Right atrium auricular region (tissue), 2 donors: ENCODE results near the gene PAM16. TPM values are rescaled to one million over a fixed set of nuclear protein-coding genes. Genes with fewer than 3 reads are reported as not detected.

Experiments used
- DNase-seq: peaks from one replicate; pipeline ENCODE4 v3.0.0-alpha.2; 2019; ENCODE audit warnings: low spot score
- H3K27ac ChIP-seq, 2 donors: fragments of 200-600 bp; sonication (generic); 1 replicate in 1 of 2; 2 replicates in 1 of 2; pipeline ENCODE4 v1.5.1; 2016 to 2019
- H3K27me3 ChIP-seq, 2 donors: fragments of 200-600 bp; sonication (generic); one replicate each; pipeline versions ENCODE4 v1.5.1 to v1.6.0; 2017 to 2019
- H3K36me3 ChIP-seq: fragments of 200-600 bp; sonication (generic); one replicate; pipeline ENCODE4 v1.5.1; 2016
- H3K4me1 ChIP-seq, 2 donors: fragments of 200-600 bp; sonication (generic); one replicate each; pipeline versions ENCODE4 v1.5.1 to v1.6.0; 2017 to 2019
- H3K4me3 ChIP-seq, 2 donors: fragments of 200-600 bp; sonication (generic); 1 replicate in 1 of 2; 2 replicates in 1 of 2; pipeline ENCODE4 v1.5.1; 2017 to 2019; ENCODE audit warnings: mild to moderate bottlenecking in 1 of 2, moderate library complexity in 1 of 2
- H3K9me3 ChIP-seq, 2 donors: fragments of 200-600 bp; sonication (generic); one replicate each; pipeline ENCODE4 v1.5.1; 2019
- total RNA-seq, 2 donors: library from RNA; depleted of rRNA; stranded (reverse); fragments of >200 nt; gene quantifications; one replicate each; pipeline ENCODE4 v1.1.0, GENCODE V29; 2016
- TF ChIP-seq, protein P1 (sequence below), 2 donors: fragments of 200-600 bp; sonication (generic); IDR thresholded peaks; one replicate each; pipeline ENCODE4 v1.5.1; 2019; ENCODE audit warnings: antibody characterized with exemption in 2 of 2

PAM16 gene
- total RNA-seq, 2 donors from 2014 or later: 54.6 to 85.7 TPM

DNA sequence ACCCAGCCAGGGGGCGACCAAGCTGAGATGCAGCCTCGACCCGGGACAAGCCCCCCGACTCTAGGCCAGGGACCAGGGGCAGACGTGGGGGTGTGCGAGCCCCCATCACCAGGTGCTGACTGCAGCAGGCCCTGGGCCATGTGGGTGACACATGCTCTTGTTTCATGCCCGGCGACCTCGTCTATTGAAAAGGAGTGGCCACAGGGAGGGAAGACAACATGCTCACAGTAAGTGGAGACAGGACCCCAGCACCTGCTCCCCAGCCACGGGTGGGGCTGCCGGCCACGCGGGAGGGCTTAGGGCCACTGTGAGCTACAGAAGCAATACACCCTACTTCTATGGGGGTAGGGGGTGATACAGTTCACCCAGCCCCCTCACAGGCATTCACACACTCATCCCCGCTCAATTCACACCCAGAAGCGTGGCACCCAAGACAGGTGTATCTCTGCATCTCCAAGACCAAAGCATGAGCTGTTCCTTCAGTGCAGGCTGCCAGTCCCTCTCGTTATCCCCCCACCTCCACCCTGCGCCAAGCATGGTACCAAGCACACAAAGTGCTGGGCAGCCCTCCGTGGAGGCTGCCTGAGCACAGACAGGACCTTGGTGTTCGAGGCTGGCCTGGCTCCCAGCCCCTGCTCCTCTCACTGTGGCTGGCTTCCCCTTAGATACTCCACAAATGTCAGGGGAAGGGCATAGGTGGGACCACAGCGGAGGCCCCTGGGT is 34.1 kb upstream of the PAM16 start:
- no peak overlapping the region for H3K27ac ChIP-seq
- peaks cover 0 to 54% of the 10 kb centered on the region in 2 donors for H3K4me1 ChIP-seq
- TF ChIP-seq, protein P1, sequence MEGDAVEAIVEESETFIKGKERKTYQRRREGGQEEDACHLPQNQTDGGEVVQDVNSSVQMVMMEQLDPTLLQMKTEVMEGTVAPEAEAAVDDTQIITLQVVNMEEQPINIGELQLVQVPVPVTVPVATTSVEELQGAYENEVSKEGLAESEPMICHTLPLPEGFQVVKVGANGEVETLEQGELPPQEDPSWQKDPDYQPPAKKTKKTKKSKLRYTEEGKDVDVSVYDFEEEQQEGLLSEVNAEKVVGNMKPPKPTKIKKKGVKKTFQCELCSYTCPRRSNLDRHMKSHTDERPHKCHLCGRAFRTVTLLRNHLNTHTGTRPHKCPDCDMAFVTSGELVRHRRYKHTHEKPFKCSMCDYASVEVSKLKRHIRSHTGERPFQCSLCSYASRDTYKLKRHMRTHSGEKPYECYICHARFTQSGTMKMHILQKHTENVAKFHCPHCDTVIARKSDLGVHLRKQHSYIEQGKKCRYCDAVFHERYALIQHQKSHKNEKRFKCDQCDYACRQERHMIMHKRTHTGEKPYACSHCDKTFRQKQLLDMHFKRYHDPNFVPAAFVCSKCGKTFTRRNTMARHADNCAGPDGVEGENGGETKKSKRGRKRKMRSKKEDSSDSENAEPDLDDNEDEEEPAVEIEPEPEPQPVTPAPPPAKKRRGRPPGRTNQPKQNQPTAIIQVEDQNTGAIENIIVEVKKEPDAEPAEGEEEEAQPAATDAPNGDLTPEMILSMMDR (IDR thresholded peaks at IDR 0.05): no peak
- peaks cover 25% of the 10 kb centered on the region for H3K36me3 ChIP-seq
- no peaks in the 10 kb centered on the region for H3K27me3 ChIP-seq
- no peaks in the 10 kb centered on the region for H3K9me3 ChIP-seq
- H3K4me3 ChIP-seq: no peak overlapping the region
- DNase-seq: no peak

DNA sequence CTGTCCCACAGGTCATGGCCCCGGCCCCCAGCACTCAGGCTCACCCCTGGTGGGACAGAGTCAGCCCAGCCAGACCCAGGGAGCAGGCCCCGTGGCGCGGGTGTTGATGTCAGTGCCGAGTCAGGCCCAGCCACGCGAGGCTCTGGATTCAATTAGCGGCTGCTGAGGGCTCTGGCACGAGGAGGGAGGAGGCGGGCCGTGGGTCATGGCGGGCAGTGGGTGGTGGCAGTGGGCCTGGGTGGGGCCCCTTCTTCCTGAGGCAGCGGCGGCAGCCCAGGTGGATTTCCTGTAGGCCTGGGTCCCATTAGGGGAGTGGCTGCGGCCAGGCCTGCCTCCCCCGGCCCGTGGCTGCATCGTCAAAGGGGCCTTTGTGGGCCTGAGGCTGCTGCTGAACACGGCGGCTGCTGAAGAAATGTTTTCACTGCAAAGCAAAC is 33.4 kb upstream of the PAM16 start:
- Histone ChIP-seq H3K27ac (no peak overlapping the region), H3K27me3 (no peaks in the 10 kb centered on the region), H3K36me3 (peaks cover 25% of the 10 kb centered on the region), H3K9me3 (no peaks in the 10 kb centered on the region), H3K4me3 (no peak overlapping the region), H3K4me1 (peaks cover 0 to 58% of the 10 kb centered on the region in 2 donors)
- TF ChIP-seq, protein P1 (IDR thresholded peaks at IDR 0.05): no peak
- no peak for DNase-seq

DNA sequence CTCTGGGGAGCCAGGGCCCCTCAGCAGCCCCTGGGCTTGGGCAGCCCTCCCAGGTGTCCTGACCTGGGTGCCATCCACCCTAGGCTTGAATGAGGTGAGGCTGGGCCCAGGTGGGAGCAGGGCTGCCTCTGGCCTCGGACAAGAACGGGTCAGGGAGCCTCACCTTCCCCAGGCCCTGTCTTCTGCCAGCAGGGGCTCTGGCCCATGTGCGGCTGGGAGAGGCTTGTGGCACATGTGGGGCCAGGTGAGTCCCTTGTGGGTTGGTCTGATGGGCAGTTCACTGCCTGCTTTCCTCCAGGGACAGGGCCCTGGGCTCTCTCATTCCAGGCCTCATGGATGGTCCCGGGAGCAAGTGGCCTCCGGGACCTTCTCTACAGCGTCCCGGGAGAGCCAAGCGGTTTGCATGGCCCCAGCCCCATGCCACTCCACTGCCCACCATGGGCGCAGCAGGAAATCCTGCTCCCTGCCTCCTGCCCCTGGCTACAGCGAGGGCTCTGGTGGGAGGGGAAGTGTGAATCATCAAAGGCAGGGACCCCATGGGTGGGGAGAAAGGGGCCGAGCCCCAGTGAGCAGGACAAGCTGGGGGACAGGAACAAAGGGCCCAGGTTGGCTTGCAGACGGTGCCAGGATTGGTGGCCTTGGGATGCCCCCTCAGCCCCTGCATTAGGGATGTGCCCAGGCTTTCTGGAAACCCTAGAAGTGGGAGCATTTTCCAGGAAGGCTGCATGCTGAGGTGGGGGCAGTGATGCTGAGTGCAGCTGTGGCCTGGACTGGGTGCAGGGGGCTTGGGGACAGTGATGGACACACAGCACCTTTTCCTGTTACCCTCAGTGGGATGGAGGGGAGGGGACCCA is 32.7 kb upstream of the PAM16 start:
- Histone ChIP-seq H3K4me1 (peaks cover 0 to 54% of the 10 kb centered on the region in 2 donors), H3K9me3 (no peaks in the 10 kb centered on the region), H3K36me3 (peaks cover 25% of the 10 kb centered on the region), H3K27ac (no peak overlapping the region), H3K4me3 (no peak overlapping the region), H3K27me3 (no peaks in the 10 kb centered on the region)
- no peak for DNase-seq
- TF ChIP-seq, protein P1 (IDR thresholded peaks at IDR 0.05): no peak

DNA sequence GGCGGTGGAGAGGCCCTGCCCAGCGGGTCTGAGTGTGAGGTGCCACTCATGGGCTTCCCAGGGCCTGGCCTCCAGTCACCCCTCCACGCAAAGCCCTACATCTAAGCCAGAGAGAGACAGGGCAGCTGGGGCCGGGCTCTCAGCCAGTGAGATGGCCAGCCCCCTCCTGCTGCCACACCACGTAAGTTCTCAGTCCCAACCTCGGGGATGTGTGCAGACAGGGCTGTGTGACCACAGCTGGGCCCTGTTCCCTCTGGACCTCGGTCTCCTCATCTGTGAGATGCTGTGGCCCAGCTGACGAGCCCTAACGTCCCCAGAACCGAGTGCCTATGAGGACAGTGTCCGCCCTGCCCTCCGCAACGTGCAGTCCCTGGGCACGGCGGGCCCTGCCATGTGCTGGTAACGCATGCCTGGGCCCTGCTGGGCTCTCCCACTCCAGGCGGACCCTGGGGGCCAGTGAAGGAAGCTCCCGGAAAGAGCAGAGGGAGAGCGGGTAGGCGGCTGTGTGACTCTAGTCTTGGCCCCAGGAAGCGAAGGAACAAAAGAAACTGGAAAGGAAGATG is 31.8 kb upstream of the PAM16 start:
- TF ChIP-seq, protein P1 (IDR thresholded peaks at IDR 0.05): no peak
- Histone ChIP-seq H3K36me3 (peaks cover 25% of the 10 kb centered on the region), H3K9me3 (no peaks in the 10 kb centered on the region), H3K27me3 (no peaks in the 10 kb centered on the region), H3K4me1 (peaks cover 0 to 54% of the 10 kb centered on the region in 2 donors), H3K4me3 (no peak overlapping the region), H3K27ac (no peak overlapping the region)
- DNase-seq: no peak

DNA sequence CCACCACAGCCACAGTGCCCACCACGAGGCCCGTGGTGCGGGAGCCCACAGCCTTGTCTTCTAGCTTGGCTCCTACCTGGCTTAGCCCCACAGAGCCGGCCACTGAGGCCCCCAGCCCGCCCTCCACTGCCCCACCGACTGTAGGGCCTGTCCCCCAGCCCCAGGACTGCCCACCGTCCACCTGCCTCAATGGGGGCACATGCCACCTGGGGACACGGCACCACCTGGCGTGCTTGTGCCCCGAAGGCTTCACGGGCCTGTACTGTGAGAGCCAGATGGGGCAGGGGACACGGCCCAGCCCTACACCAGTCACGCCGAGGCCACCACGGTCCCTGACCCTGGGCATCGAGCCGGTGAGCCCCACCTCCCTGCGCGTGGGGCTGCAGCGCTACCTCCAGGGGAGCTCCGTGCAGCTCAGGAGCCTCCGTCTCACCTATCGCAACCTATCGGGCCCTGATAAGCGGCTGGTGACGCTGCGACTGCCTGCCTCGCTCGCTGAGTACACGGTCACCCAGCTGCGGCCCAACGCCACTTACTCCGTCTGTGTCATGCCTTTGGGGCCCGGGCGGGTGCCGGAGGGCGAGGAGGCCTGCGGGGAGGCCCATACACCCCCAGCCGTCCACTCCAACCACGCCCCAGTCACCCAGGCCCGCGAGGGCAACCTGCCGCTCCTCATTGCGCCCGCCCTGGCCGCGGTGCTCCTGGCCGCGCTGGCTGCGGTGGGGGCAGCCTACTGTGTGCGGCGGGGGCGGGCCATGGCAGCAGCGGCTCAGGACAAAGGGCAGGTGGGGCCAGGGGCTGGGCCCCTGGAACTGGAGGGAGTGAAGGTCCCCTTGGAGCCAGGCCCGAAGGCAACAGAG is 31.0 kb upstream of the PAM16 start:
- Histone ChIP-seq H3K27me3 (no peaks in the 10 kb centered on the region), H3K36me3 (peaks cover 25% of the 10 kb centered on the region), H3K9me3 (no peaks in the 10 kb centered on the region), H3K4me3 (no peak overlapping the region), H3K27ac (no peak overlapping the region), H3K4me1 (peaks cover 0 to 54% of the 10 kb centered on the region in 2 donors)
- TF ChIP-seq, protein P1 (IDR thresholded peaks at IDR 0.05): no peak
- DNase-seq: no peak
